AG20443 (cell line): ENCODE measurements around the gene STXBP4.

Experiments used
- DNase-seq: peaks from one replicate; pipeline ENCODE4 v3.0.0; 2012; ENCODE audit warnings: low spot score, mixed read lengths

Gene STXBP4

GRCh38 chr17:55167024-55167725 lies 198.6 kb downstream of the STXBP4 start:
- DNase-seq, result no peak

- no peak for DNase-seq
Observed at GRCh38 chr17:55168958-55169687, 200.6 kb downstream of the STXBP4 start.

GRCh38 chr17:55171634-55172328 lies 203.2 kb downstream of the STXBP4 start:
- no peak for DNase-seq

GRCh38 chr17:55172612-55173011 lies 204.0 kb downstream of the STXBP4 start:
- no peak for DNase-seq

- no peak for DNase-seq
Observed at GRCh38 chr17:55174133-55174532, 205.6 kb downstream of the STXBP4 start.

GRCh38 chr17:55175788-55176427 lies 207.3 kb downstream of the STXBP4 start:
- DNase-seq, result no peak

- no peak for DNase-seq
Observed at GRCh38 chr17:55177159-55177854, 208.7 kb downstream of the STXBP4 start.

GRCh38 chr17:55177855-55178217 lies 209.3 kb downstream of the STXBP4 start:
- no peak for DNase-seq

GRCh38 chr17:55186937-55187770 lies 218.6 kb downstream of the STXBP4 start:
- DNase-seq, result no peak

- no peak for DNase-seq
Observed at GRCh38 chr17:55190748-55191147, 222.2 kb downstream of the STXBP4 start.

- no peak for DNase-seq
Observed at GRCh38 chr17:55198690-55199370, 230.3 kb downstream of the STXBP4 start.

GRCh38 chr17:55200904-55201303 lies 232.3 kb downstream of the STXBP4 start:
- DNase-seq, result no peak

- DNase-seq, result no peak
Observed at GRCh38 chr17:55201308-55201932, 232.9 kb downstream of the STXBP4 start.

GRCh38 chr17:55202896-55203295 lies 234.3 kb downstream of the STXBP4 start:
- no peak for DNase-seq

GRCh38 chr17:55208078-55208812 lies 239.7 kb downstream of the STXBP4 start:
- no peak for DNase-seq

GRCh38 chr17:55210292-55210691 lies 241.7 kb downstream of the STXBP4 start:
- no peak for DNase-seq

GRCh38 chr17:55212880-55213279 lies 244.3 kb downstream of the STXBP4 start:
- no peak for DNase-seq

GRCh38 chr17:55215711-55216110 lies 247.1 kb downstream of the STXBP4 start:
- DNase-seq, result no peak

- no peak for DNase-seq
Observed at GRCh38 chr17:55216888-55217287, 248.3 kb downstream of the STXBP4 start.
